Glomerular endothelial cell (primary cell): Measurements from ENCODE around the gene PIM1. TPM values are rescaled to one million over a fixed set of nuclear protein-coding genes. Genes with fewer than 3 reads are reported as not detected.

Experiments
- DNase-seq: peaks from one replicate; pipeline ENCODE4 v3.0.0-alpha.2; 2011; ENCODE audit warnings: low read depth, low spot score; ENCODE audit errors: extremely low read depth
- total RNA-seq: library from RNA; depleted of rRNA; stranded (reverse); fragments of >200 nt; gene quantifications from 2 replicates; pipeline ENCODE4 v1.2.3, GENCODE V29; 2015

PIM1 gene
- total RNA-seq, 1 donor from 2014 or later = 3.6 TPM

GRCh38 chr6:37218061-37218460, 48.1 kb downstream of the PIM1 start:
- DNase-seq = no peak

- no peak for DNase-seq
Measured at GRCh38 chr6:37218511-37218910, 48.6 kb downstream of the PIM1 start.

- no peak for DNase-seq
Measured at GRCh38 chr6:37221585-37222124, 51.7 kb downstream of the PIM1 start.

- no peak for DNase-seq
Measured at GRCh38 chr6:37222125-37222967, 52.4 kb downstream of the PIM1 start.

GRCh38 chr6:37222992-37223391, 53.0 kb downstream of the PIM1 start:
- DNase-seq = no peak

Other genes starting within 250 kb of the PIM1 start
- gene PI16, start 215.4 kb upstream of the PIM1 start, total RNA-seq = 0.23 TPM in 1 of 2 replicates, not detected in the other
- 263 and 294 TPM in 2 replicates for gene MTCH1, start 184.0 kb upstream of the PIM1 start, total RNA-seq
- gene FGD2, start 164.5 kb upstream of the PIM1 start, total RNA-seq = not detected in 2 replicates
- gene TBC1D22B, start 87.6 kb downstream of the PIM1 start, total RNA-seq = 12.9 and 16.7 TPM in 2 replicates
- 13.8 and 15.7 TPM in 2 replicates for gene TMEM217, start 88.0 kb downstream of the PIM1 start, total RNA-seq
- gene RNF8, start 183.8 kb downstream of the PIM1 start, total RNA-seq = 20.2 and 21.7 TPM in 2 replicates